Activated naive CD8-positive, alpha-beta T cell (primary cell): Measurements from ENCODE around the gene BRIX1.
A peak's percentile ranks its signal among the peaks of the same experiment; 100 is the strongest.

ENCODE experiments used
- H3K27ac Mint-ChIP-seq: one replicate; pipeline ENCODE4 v1.8.0; 2021; ENCODE audit warnings: mixed read lengths
- H3K27me3 Mint-ChIP-seq: one replicate; pipeline ENCODE4 v1.8.0; 2021; ENCODE audit warnings: mixed read lengths
- H3K36me3 Mint-ChIP-seq: one replicate; pipeline ENCODE4 v1.8.0; 2021; ENCODE audit warnings: mixed read lengths
- H3K4me1 Mint-ChIP-seq: one replicate; pipeline ENCODE4 v1.8.0; 2021; ENCODE audit warnings: low read depth, mixed read lengths
- H3K4me3 Mint-ChIP-seq: one replicate; pipeline ENCODE4 v1.8.0; 2021; ENCODE audit warnings: mild to moderate bottlenecking, mixed read lengths
- H3K9me3 Mint-ChIP-seq: one replicate; pipeline ENCODE4 v1.8.0; 2021; ENCODE audit warnings: low read depth, mixed read lengths

BRIX1 gene

GRCh38 chr5:34928267-34928666 is 12.8 kb downstream of the BRIX1 start:
- Mint-ChIP-seq H3K27me3 (no peaks in the 10 kb centered on the region), H3K4me3 (peak overlapping the region; percentile 87), H3K36me3 (peaks cover 11% of the 10 kb centered on the region), H3K9me3 (no peaks in the 10 kb centered on the region), H3K4me1 (peaks cover 44% of the 10 kb centered on the region), H3K27ac (no peak overlapping the region)

GRCh38 chr5:34929134-34929719 is 13.7 kb downstream of the BRIX1 start, which contains the start of gene DNAJC21:
Gene DNAJC21, plus strand, starts transcription at chr5:34929559. Its CDS starts 261 bp downstream, at chr5:34929820.
- Mint-ChIP-seq H3K27ac (peak within 1 kb of the TSS; percentile 91), H3K4me3 (peak within 1 kb of the TSS; percentile 97), H3K36me3 (peaks cover 8% of the 10 kb centered on the region), H3K4me1 (peaks cover 42% of the 10 kb centered on the region), H3K9me3 (no peaks in the 10 kb centered on the region), H3K27me3 (no peaks in the 10 kb centered on the region)

- H3K27ac Mint-ChIP-seq, result peak overlapping the region; percentile 91
- peaks cover 8% of the 10 kb centered on the region for H3K36me3 Mint-ChIP-seq
- peaks cover 44% of the 10 kb centered on the region for H3K4me1 Mint-ChIP-seq
- peak overlapping the region; percentile 97 for H3K4me3 Mint-ChIP-seq
- no peaks in the 10 kb centered on the region for H3K9me3 Mint-ChIP-seq
- H3K27me3 Mint-ChIP-seq, result no peaks in the 10 kb centered on the region
These were observed 14.4 kb downstream of the BRIX1 start for GRCh38 chr5:34929720-34930461.

GRCh38 chr5:34930462-34930844 is 14.9 kb downstream of the BRIX1 start:
- Mint-ChIP-seq H3K4me3 (peak overlapping the region; percentile 97), H3K36me3 (peaks cover 6% of the 10 kb centered on the region), H3K27ac (peak overlapping the region; percentile 91), H3K27me3 (no peaks in the 10 kb centered on the region), H3K4me1 (peaks cover 42% of the 10 kb centered on the region), H3K9me3 (no peaks in the 10 kb centered on the region)

- H3K4me3 Mint-ChIP-seq, result peak overlapping the region; percentile 97
- H3K27me3 Mint-ChIP-seq, result no peaks in the 10 kb centered on the region
- peaks cover 4% of the 10 kb centered on the region for H3K36me3 Mint-ChIP-seq
- H3K27ac Mint-ChIP-seq, result peak overlapping the region; percentile 91
- no peaks in the 10 kb centered on the region for H3K9me3 Mint-ChIP-seq
- peaks cover 40% of the 10 kb centered on the region for H3K4me1 Mint-ChIP-seq
These were observed 15.4 kb downstream of the BRIX1 start for GRCh38 chr5:34930870-34931269.

GRCh38 chr5:34932947-34933346 is 17.4 kb downstream of the BRIX1 start:
- Mint-ChIP-seq H3K27ac (no peak overlapping the region), H3K27me3 (no peaks in the 10 kb centered on the region), H3K4me3 (no peak overlapping the region), H3K4me1 (peaks cover 40% of the 10 kb centered on the region), H3K9me3 (no peaks in the 10 kb centered on the region), H3K36me3 (peaks cover 6% of the 10 kb centered on the region)

GRCh38 chr5:34941936-34942335 is 26.4 kb downstream of the BRIX1 start:
- no peak overlapping the region for H3K27ac Mint-ChIP-seq
- peaks cover 10% of the 10 kb centered on the region for H3K36me3 Mint-ChIP-seq
- no peak overlapping the region for H3K4me3 Mint-ChIP-seq
- H3K4me1 Mint-ChIP-seq, result no peaks in the 10 kb centered on the region
- H3K27me3 Mint-ChIP-seq, result no peaks in the 10 kb centered on the region
- no peaks in the 10 kb centered on the region for H3K9me3 Mint-ChIP-seq

- no peaks in the 10 kb centered on the region for H3K4me1 Mint-ChIP-seq
- H3K27ac Mint-ChIP-seq, result peak overlapping the region; percentile 11
- no peaks in the 10 kb centered on the region for H3K27me3 Mint-ChIP-seq
- no peak overlapping the region for H3K4me3 Mint-ChIP-seq
- H3K9me3 Mint-ChIP-seq, result no peaks in the 10 kb centered on the region
- peaks cover 6% of the 10 kb centered on the region for H3K36me3 Mint-ChIP-seq
These were observed 28.5 kb downstream of the BRIX1 start for GRCh38 chr5:34944044-34944443.

GRCh38 chr5:34944460-34945047 is 29.0 kb downstream of the BRIX1 start:
- Mint-ChIP-seq H3K27ac (no peak overlapping the region), H3K36me3 (peaks cover 9% of the 10 kb centered on the region), H3K4me3 (no peak overlapping the region)

GRCh38 chr5:34957321-34957720 is 41.8 kb downstream of the BRIX1 start:
- Mint-ChIP-seq H3K36me3 (peaks cover 5% of the 10 kb centered on the region), H3K9me3 (no peaks in the 10 kb centered on the region), H3K4me3 (no peak overlapping the region), H3K27ac (no peak overlapping the region), H3K27me3 (no peaks in the 10 kb centered on the region), H3K4me1 (peaks cover 13% of the 10 kb centered on the region)

More at GRCh38 chr5:34944460-34945047, 29.0 kb downstream of the BRIX1 start:
- Mint-ChIP-seq H3K4me1 (no peaks in the 10 kb centered on the region), H3K27me3 (no peaks in the 10 kb centered on the region), H3K9me3 (no peaks in the 10 kb centered on the region)

- Mint-ChIP-seq H3K4me1 (peaks cover 13% of the 10 kb centered on the region), H3K27ac (no peak overlapping the region), H3K27me3 (no peaks in the 10 kb centered on the region), H3K9me3 (no peaks in the 10 kb centered on the region), H3K36me3 (peaks cover 4% of the 10 kb centered on the region), H3K4me3 (no peak overlapping the region)
These were observed 42.6 kb downstream of the BRIX1 start for GRCh38 chr5:34957857-34958690.

GRCh38 chr5:34959323-34959722 is 43.8 kb downstream of the BRIX1 start:
- H3K4me1 Mint-ChIP-seq, result peaks cover 13% of the 10 kb centered on the region
- H3K4me3 Mint-ChIP-seq, result no peak overlapping the region
- peaks cover 2% of the 10 kb centered on the region for H3K36me3 Mint-ChIP-seq
- H3K27ac Mint-ChIP-seq, result peak overlapping the region; percentile 51
- H3K27me3 Mint-ChIP-seq, result no peaks in the 10 kb centered on the region
- no peaks in the 10 kb centered on the region for H3K9me3 Mint-ChIP-seq

- Mint-ChIP-seq H3K4me1 (no peaks in the 10 kb centered on the region), H3K27ac (no peak overlapping the region), H3K27me3 (no peaks in the 10 kb centered on the region), H3K9me3 (peaks cover 5% of the 10 kb centered on the region), H3K36me3 (peaks cover 20% of the 10 kb centered on the region), H3K4me3 (no peak overlapping the region)
These were observed 52.0 kb downstream of the BRIX1 start for GRCh38 chr5:34967540-34967939.

GRCh38 chr5:34968258-34968657 is 52.7 kb downstream of the BRIX1 start:
- no peaks in the 10 kb centered on the region for H3K4me1 Mint-ChIP-seq
- H3K27ac Mint-ChIP-seq, result no peak overlapping the region
- H3K9me3 Mint-ChIP-seq, result peaks cover 5% of the 10 kb centered on the region
- no peaks in the 10 kb centered on the region for H3K27me3 Mint-ChIP-seq
- H3K4me3 Mint-ChIP-seq, result no peak overlapping the region
- H3K36me3 Mint-ChIP-seq, result peaks cover 20% of the 10 kb centered on the region

- H3K4me1 Mint-ChIP-seq, result no peaks in the 10 kb centered on the region
- no peak overlapping the region for H3K27ac Mint-ChIP-seq
- no peaks in the 10 kb centered on the region for H3K27me3 Mint-ChIP-seq
- peaks cover 20% of the 10 kb centered on the region for H3K36me3 Mint-ChIP-seq
- no peak overlapping the region for H3K4me3 Mint-ChIP-seq
- peaks cover 3% of the 10 kb centered on the region for H3K9me3 Mint-ChIP-seq
These were observed 55.0 kb downstream of the BRIX1 start for GRCh38 chr5:34970552-34970951.
